ENCODE data around the gene FER. TPM values are rescaled to one million over a fixed set of nuclear protein-coding genes. Genes with fewer than 3 reads are reported as not detected.

Gene FER
- total RNA-seq, 1 experiment from 2014 or later, result 16.4 TPM

DNA sequence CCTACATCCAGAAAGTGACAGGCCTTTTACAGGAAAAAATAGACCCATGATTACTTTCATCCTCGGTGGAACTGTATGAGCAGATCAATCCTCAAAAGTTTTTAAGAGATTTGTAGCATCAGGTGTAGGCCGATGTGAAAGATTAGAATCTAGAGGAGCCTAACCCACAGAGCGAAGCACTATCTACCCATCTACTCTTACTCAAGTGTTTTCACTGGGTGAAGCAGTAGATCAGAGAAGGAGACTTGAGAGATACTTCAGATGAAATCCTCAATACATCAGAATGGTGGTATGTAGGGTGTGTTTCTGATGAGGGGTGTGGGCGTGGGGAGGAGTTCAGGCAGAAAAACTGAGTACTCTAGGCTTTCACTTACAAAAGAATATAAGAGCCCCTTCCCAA is 192.8 kb downstream of the FER start:
- POLR2A ChIA-PET (ENCODE audit: low non-redundant PET), result interaction anchor here (0.5 kb wide), 1 partner anchor 1818 kb away, joined by 3 read pairs; no protein-coding TSS in a partner anchor
- no peak for DNase-seq (ENCODE audit: low spot score)
- CTCF ChIA-PET, result no interaction called here
- TF ChIP-seq CTCF (conservative IDR thresholded peaks at IDR 0.05; ENCODE audit: low read depth, low read length) (no peak), EZH2 (IDR thresholded peaks at IDR 0.05; ENCODE audit: borderline replicate concordance, low read depth, low read length, poor library complexity, severe bottlenecking) (no peak)
- no peaks in the 10 kb centered on the region for H3K9me3 ChIP-seq (ENCODE audit: low read depth, low read length, poor library complexity, severe bottlenecking)
- no peak overlapping the region for H3K27ac ChIP-seq (ENCODE audit: low read depth, low read length, poor library complexity, severe bottlenecking)
- intact Hi-C loops (cut with micrococcal nuclease; ENCODE audit: unreplicated experiment), result no loop called here
- H3K27me3 ChIP-seq (replicated peaks; ENCODE audit: insufficient read depth, low read depth, low read length, poor library complexity), result no peaks in the 10 kb centered on the region
- no TSS peak for BruUV-seq (replicated peaks)
- H3K4me3 ChIP-seq (ENCODE audit: low read depth, low read length, poor library complexity, severe bottlenecking), result no peak overlapping the region
- peaks cover 15% of the 10 kb centered on the region for H3K4me1 ChIP-seq (ENCODE audit: insufficient read depth, low read length, poor library complexity, severe bottlenecking)
- no peaks in the 10 kb centered on the region for H3K36me3 ChIP-seq (ENCODE audit: insufficient read depth, low read length, poor library complexity, severe bottlenecking)

DNA sequence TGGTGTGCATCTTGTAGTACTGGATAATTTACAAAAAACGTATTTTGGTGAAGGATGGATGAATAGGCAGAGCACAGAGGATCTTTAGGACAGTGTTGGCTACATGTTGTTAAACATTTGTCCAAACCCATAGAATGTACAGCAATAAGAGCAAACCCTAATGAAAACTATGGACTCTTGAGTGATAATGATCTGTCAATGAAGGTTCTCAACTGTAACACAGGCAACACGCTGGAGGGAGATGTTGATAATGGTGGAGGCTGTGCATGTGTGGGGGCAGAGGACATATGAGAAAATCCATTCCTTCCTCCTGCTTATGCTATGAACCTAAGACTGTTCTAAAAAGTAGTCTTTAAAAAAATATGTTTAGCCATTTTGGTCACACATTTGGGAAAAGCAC is 194.0 kb downstream of the FER start:
- intact Hi-C loops (cut with micrococcal nuclease; ENCODE audit: unreplicated experiment), result no loop called here
- CTCF ChIA-PET, result no interaction called here
- no peaks in the 10 kb centered on the region for H3K36me3 ChIP-seq (ENCODE audit: insufficient read depth, low read length, poor library complexity, severe bottlenecking)
- H3K4me3 ChIP-seq (ENCODE audit: low read depth, low read length, poor library complexity, severe bottlenecking), result no peak overlapping the region
- H3K27ac ChIP-seq (ENCODE audit: low read depth, low read length, poor library complexity, severe bottlenecking), result no peak overlapping the region
- no TSS peak for BruUV-seq (replicated peaks)
- H3K4me1 ChIP-seq (ENCODE audit: insufficient read depth, low read length, poor library complexity, severe bottlenecking), result peaks cover 15% of the 10 kb centered on the region
- POLR2A ChIA-PET (ENCODE audit: low non-redundant PET), result no interaction called here
- H3K27me3 ChIP-seq (replicated peaks; ENCODE audit: insufficient read depth, low read depth, low read length, poor library complexity), result no peaks in the 10 kb centered on the region
- no peak for DNase-seq (ENCODE audit: low spot score)
- TF ChIP-seq EZH2 (IDR thresholded peaks at IDR 0.05; ENCODE audit: borderline replicate concordance, low read depth, low read length, poor library complexity, severe bottlenecking), result no peak
- TF ChIP-seq CTCF (conservative IDR thresholded peaks at IDR 0.05; ENCODE audit: low read depth, low read length), result no peak
- no peaks in the 10 kb centered on the region for H3K9me3 ChIP-seq (ENCODE audit: low read depth, low read length, poor library complexity, severe bottlenecking)

DNA sequence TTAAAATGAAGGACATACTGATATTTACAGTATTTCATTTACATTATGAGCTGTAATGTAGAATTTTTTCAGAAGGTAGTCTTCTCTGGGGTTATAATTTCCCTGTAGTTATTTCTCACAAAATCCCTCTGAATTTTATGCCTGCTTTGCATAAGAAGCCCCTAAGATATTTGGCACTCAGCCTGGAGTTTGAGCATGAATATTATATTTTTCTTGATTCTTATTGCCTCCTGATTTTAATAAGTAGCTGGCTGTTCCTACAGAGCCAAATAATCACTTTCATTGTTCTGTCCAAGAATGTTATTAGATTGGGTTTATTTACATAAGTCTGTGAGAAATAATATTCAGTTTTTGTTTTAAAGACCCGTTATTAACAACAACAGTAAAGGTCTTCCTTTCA is 195.0 kb downstream of the FER start:
- no peaks in the 10 kb centered on the region for H3K9me3 ChIP-seq (ENCODE audit: low read depth, low read length, poor library complexity, severe bottlenecking)
- intact Hi-C loops (cut with micrococcal nuclease; ENCODE audit: unreplicated experiment), result no loop called here
- H3K27me3 ChIP-seq (replicated peaks; ENCODE audit: insufficient read depth, low read depth, low read length, poor library complexity), result no peaks in the 10 kb centered on the region
- no peaks in the 10 kb centered on the region for H3K36me3 ChIP-seq (ENCODE audit: insufficient read depth, low read length, poor library complexity, severe bottlenecking)
- ChIA-PET CTCF (no interaction called here), POLR2A (ENCODE audit: low non-redundant PET) (no interaction called here)
- no peak overlapping the region for H3K27ac ChIP-seq (ENCODE audit: low read depth, low read length, poor library complexity, severe bottlenecking)
- TF ChIP-seq CTCF (conservative IDR thresholded peaks at IDR 0.05; ENCODE audit: low read depth, low read length) (no peak), EZH2 (IDR thresholded peaks at IDR 0.05; ENCODE audit: borderline replicate concordance, low read depth, low read length, poor library complexity, severe bottlenecking) (no peak)
- H3K4me1 ChIP-seq (ENCODE audit: insufficient read depth, low read length, poor library complexity, severe bottlenecking), result peaks cover 15% of the 10 kb centered on the region
- no TSS peak for BruUV-seq (replicated peaks)
- DNase-seq (ENCODE audit: low spot score), result peak; percentile 22
- H3K4me3 ChIP-seq (ENCODE audit: low read depth, low read length, poor library complexity, severe bottlenecking), result no peak overlapping the region

Measured in A673 (cell line).